NB4 (cell line): Measurements from ENCODE around the gene C17orf100.
"Not testable (repeated sequence)": the region's sequence is repeated elsewhere in the genome, so short reads cannot be mapped to it uniquely, and the experiment has no call there.

ENCODE experiments used
- DNase-seq: peaks from one replicate; pipeline ENCODE4 v3.0.0; 2010; ENCODE audit warnings: low read depth
- H3K4me3 ChIP-seq: one replicate; pipeline ENCODE4 v1.5.1; 2011; ENCODE audit warnings: mild to moderate bottlenecking, low read depth, low read length, moderate library complexity
- CTCF ChIP-seq: IDR thresholded peaks from one replicate; pipeline ENCODE4 v1.5.1; 2012; ENCODE audit warnings: low read depth, low read length
- MAX ChIP-seq: IDR thresholded peaks from 2 replicates; pipeline ENCODE4 v1.6.1; 2011; ENCODE audit warnings: low read depth, low read length
- MYC ChIP-seq: IDR thresholded peaks from 2 replicates; pipeline ENCODE4 v1.6.1; 2011; ENCODE audit warnings: low read depth, low read length
- POLR2A ChIP-seq: IDR thresholded peaks from 2 replicates; pipeline ENCODE4 v1.6.1; 2011; ENCODE audit warnings: mild to moderate bottlenecking; ENCODE audit not compliant: insufficient read length; ENCODE audit errors: extremely low read depth

The C17orf100 gene

GRCh38 chr17:6686026-6686425, 34.5 kb downstream of the C17orf100 start:
- DNase-seq, result no peak
- H3K4me3 ChIP-seq, result no peak overlapping the region
- TF ChIP-seq CTCF (no peak), MAX (no peak), POLR2A (no peak), MYC (no peak)

GRCh38 chr17:6688944-6689343, 37.4 kb downstream of the C17orf100 start:
- no peak overlapping the region for H3K4me3 ChIP-seq
- TF ChIP-seq CTCF, result no peak
- TF ChIP-seq MAX, result no peak
- TF ChIP-seq POLR2A, result no peak
- TF ChIP-seq MYC, result no peak
- DNase-seq, result no peak

GRCh38 chr17:6690641-6691040, 39.1 kb downstream of the C17orf100 start:
- DNase-seq, result no peak
- TF ChIP-seq MYC (no peak), MAX (no peak)

GRCh38 chr17:6691546-6691945, 40.0 kb downstream of the C17orf100 start:
- no peak for TF ChIP-seq MYC
- no peak for TF ChIP-seq POLR2A
- TF ChIP-seq CTCF, result no peak
- TF ChIP-seq MAX, result no peak
- no peak for DNase-seq
- H3K4me3 ChIP-seq, result no peak overlapping the region

More at GRCh38 chr17:6690641-6691040, 39.1 kb downstream of the C17orf100 start:
- H3K4me3 ChIP-seq, result no peak overlapping the region

GRCh38 chr17:6691958-6692357, 40.4 kb downstream of the C17orf100 start:
- not testable (repeated sequence) for H3K4me3 ChIP-seq, DNase-seq

- TF ChIP-seq MAX, result no peak
- no peak for TF ChIP-seq POLR2A
- no peak for TF ChIP-seq MYC
- no peak for TF ChIP-seq CTCF
- H3K4me3 ChIP-seq, result no peak overlapping the region
- DNase-seq, result no peak
These were observed 43.5 kb downstream of the C17orf100 start for GRCh38 chr17:6695051-6695450.

GRCh38 chr17:6695565-6695964, 44.0 kb downstream of the C17orf100 start:
- no peak overlapping the region for H3K4me3 ChIP-seq
- no peak for TF ChIP-seq MYC
- no peak for TF ChIP-seq CTCF
- TF ChIP-seq MAX, result no peak
- TF ChIP-seq POLR2A, result no peak
- no peak for DNase-seq
